CD4-positive, alpha-beta T cell treated with Interleukin-4 for 4 hours (primary cell): Measurements from ENCODE around the gene PFAS.

Source experiments
- DNase-seq: peaks from one replicate; pipeline ENCODE4 v3.0.0-alpha.2; 2020

PFAS gene

GRCh38 chr17:8267480-8268147 is 18.5 kb downstream of the PFAS start:
- DNase-seq: no peak

GRCh38 chr17:8268550-8269298 is 19.6 kb downstream of the PFAS start:
- no peak for DNase-seq

GRCh38 chr17:8272421-8272820 is 23.3 kb downstream of the PFAS start:
- DNase-seq: no peak

DNA sequence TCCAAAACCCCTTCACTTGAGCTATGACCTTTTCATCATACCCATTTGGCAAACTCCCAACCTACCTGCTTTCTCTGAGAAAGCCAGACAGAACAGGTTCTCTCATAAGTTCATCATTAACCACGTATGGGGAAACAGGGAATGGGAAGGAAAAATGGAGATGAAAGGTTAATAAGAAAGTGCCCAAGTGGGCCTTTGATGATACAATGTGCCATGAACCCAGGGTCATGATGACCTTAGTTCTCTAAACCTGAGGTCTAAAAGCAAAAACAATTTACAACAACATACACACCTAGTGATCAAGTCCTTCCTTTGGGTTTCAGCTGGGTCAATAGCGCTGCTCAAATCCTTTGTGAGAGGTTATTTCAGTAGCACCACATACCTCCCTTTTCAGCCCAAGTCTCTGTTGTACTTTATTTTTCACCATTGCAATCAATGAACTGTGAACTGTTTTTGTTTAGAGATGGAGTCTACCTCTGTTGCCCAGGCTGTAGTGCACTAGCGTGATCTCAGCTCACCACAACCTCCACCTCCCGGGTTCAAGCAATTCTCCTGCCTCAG is 24.9 kb downstream of the PFAS start:
- no peak for DNase-seq

DNA sequence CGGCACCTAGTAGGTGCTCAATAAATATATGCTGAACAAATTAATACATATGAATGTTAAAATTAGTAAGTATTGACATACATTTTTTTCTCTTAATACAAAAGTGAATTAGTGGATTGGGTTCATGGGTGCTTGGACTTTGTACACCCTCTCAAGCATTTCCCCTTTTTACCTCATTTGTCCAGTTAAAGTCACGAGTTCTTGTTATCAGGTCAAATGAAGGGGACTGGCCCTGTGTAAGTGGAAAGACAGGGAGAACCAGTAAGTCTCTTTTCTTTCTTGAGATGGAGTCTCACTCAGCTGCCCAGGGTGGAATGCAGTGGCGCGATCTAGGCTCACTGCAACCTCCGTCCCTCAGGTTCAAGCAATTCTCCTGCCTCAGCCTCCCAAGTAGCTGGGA is 25.7 kb downstream of the PFAS start:
- no peak for DNase-seq

GRCh38 chr17:8275421-8276290 is 26.6 kb downstream of the PFAS start:
- no peak for DNase-seq

GRCh38 chr17:8277317-8277716 is 28.2 kb downstream of the PFAS start:
- no peak for DNase-seq

- DNase-seq: no peak
Observed at GRCh38 chr17:8282345-8282744, 33.3 kb downstream of the PFAS start.

- no peak for DNase-seq
Observed at GRCh38 chr17:8283356-8283755, 34.3 kb downstream of the PFAS start.

- peak; percentile 10 for DNase-seq
Observed at GRCh38 chr17:8284126-8284525, 35.0 kb downstream of the PFAS start.

GRCh38 chr17:8285270-8286181 is 36.4 kb downstream of the PFAS start:
- no peak for DNase-seq

DNA sequence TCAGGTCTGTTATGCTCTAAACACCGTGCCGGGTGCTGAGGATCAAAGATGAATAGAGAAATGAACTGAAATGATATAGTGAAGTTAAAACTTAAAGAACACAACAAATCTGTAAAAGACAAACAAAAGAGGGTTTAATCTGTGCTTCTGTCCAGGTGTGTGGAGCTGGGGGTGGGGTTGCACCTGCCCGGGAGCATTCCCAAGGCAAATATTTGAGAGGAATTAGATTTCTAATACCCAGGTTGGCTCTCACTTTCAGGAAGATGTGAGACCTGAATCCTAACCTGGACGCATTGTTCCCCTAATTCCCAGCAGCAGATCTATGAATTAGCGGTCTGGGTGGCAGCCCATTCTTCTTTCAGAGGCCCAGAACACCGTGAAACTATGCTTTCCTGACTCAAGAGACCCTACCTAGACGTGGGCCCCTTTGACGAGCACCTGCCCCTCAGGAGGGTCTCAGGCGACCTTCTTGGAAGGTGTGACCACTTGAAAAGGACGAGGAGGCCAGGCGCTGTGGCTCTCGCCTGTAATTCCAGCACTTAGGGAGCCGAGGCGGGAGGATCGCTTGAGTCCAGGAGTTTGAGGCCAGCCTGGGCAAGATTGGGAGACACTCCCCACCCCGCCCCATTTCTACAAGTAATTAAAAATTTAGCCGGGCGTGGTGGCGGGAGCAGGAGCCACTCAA is 38.7 kb downstream of the PFAS start:
- no peak for DNase-seq

DNA sequence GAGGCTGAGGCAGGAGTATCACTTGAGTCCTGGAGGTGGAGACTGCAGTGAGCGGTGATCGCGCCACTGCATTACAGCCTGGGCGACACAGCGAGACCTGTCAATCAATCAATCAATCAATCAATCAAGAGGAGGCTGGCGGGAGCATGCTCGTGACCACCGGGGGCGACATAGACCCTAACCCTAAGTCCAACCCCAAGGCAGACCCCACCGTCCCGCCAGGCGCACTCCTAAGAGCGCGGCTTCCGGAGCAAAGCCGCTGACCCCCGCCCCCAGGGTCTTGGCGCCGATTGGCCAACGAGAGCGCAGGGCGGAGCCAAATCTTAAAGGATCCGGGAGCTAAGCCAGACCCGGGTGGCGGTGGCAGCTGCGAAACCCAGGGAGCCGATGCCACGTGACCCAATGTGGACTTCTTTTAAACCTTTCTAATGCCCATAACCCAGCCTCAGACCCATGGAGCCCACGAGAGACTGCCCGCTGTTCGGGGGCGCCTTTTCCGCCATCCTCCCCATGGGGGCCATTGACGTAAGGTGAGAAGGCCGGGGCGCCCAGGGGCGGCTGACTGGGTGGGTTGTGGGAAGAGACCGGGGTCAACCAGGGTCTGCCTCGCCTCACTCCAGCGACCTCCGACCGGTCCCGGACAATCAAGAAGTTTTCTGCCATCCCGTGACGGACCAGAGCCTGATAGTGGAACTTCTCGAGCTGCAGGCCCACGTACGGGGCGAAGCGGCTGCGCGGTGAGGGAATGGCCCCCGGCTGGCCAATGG is 39.4 kb downstream of the PFAS start, which contains the start of gene RANGRF:
TSS of gene RANGRF (plus strand) at position 335 of the 767 bp plus-strand sequence. CDS start at position 454, 119 bp downstream.
- peak; percentile 75 for DNase-seq

DNA sequence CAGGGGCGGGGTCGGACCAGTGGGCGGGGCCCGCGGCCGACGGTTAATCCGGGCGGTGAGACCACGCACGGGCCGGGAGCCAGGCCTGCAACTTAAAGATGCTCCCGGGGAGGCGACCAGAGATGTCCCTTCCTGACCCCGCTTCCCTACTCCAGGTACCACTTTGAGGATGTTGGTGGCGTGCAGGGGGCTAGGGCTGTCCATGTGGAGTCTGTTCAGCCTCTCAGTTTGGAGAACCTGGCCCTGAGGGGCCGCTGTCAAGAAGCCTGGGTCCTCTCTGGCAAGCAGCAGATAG is 40.0 kb downstream of the PFAS start:
- DNase-seq: peak; percentile 54

DNA sequence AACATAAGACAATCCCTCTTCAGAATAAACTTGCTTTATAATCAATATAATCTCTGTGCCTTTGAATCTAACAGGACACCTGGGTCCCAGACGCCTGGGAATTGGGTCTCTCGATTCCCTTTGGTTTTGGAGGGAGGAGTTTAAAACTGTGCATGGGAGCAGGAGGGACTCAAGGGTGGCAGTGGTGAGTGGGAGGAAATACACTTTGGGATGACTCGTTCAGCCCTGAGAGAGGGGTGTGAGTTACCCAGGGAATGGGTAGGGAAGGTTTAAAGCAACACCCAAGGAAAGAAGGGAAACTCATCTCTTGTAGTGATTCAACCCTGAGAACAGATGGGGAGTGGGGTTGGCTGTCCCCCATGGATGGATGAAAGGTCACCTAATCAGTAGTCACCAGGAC is 41.0 kb downstream of the PFAS start:
- no peak for DNase-seq

GRCh38 chr17:8292639-8293395 is 43.7 kb downstream of the PFAS start:
- no peak for DNase-seq

DNA sequence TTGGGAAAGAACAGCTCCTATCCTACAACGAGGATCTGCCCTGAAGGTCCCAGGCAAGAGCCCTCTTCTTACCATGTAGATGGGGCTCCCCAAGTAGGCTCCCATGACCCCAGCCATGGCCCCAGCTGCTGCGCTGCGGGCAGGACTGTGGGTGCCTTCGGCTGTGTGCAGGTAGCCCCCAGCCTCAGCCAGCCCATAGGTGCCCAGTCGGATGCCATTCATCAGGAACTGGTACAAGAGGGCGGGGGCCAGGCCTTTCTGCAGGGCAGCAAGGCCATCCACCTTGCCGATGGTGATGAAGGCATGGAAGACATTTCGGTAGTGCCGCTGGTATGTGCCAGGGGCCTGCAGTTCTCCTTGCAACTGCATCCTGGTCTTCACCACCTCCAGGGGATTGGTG is 45.3 kb downstream of the PFAS start:
- DNase-seq: no peak

DNA sequence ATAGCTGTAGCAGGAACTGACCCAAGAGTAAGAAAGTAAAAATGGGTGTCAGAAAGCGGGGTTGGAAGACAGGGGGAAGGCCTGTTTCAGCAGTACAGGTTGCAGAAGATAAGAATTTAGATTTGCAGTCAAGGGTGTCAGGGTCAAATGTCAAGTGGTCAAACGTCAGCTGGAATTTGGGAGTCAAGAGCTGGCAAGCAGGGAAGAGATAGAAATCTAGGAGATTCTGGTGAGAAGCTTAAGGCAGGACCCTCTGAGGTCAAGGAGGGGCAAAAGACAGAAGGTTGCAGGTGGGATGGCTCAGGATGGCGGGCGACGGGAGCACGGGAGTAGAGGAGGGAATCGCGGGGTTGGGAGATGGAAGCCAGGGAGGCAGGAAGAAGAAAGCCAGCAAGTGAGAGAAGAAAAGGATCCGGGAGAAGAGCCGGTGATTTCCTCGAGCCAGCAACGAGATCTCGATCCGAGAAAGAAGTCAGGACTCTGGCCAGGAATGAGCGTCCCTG is 45.8 kb downstream of the PFAS start:
- no peak for DNase-seq

GRCh38 chr17:8300226-8300625 is 51.1 kb downstream of the PFAS start:
- DNase-seq: no peak
